Progenitor cell of endocrine pancreas (in vitro differentiated cells): ENCODE data around the gene FHOD3. TPM values are rescaled to one million over a fixed set of nuclear protein-coding genes. Genes with fewer than 3 reads are reported as not detected.

Source experiments
- DNase-seq: peaks from one replicate; pipeline ENCODE4 v3.0.0; 2021; ENCODE audit warnings: low spot score; ENCODE audit not compliant: unreplicated experiment
- H3K27ac Mint-ChIP-seq: 2 replicates; pipeline ENCODE4 v1.8.0; 2021; ENCODE audit warnings: mild to moderate bottlenecking, moderate library complexity, mixed read lengths
- H3K27me3 Mint-ChIP-seq: 2 replicates; pipeline ENCODE4 v1.8.0; 2021; ENCODE audit warnings: mixed read lengths
- H3K36me3 Mint-ChIP-seq: 2 replicates; pipeline ENCODE4 v1.8.0; 2022; ENCODE audit warnings: mixed read lengths; ENCODE audit not compliant: insufficient read depth
- H3K4me1 Mint-ChIP-seq: 2 replicates; pipeline ENCODE4 v1.8.0; 2021; ENCODE audit warnings: low read depth, mixed read lengths
- H3K4me3 Mint-ChIP-seq: 2 replicates; pipeline ENCODE4 v1.8.0; 2021; ENCODE audit warnings: low read depth, mild to moderate bottlenecking, moderate library complexity, mixed read lengths
- H3K9me3 Mint-ChIP-seq: 2 replicates; pipeline ENCODE4 v1.8.0; 2021; ENCODE audit warnings: low read depth, mixed read lengths
- total RNA-seq: library from RNA; stranded (reverse); gene quantifications from 2 replicates; pipeline ENCODE4 v1.2.1, GENCODE V29; 2021
- TF ChIP-seq, protein P1 (sequence below): fragments of 200-600 bp; sonication (generic); IDR thresholded peaks from one replicate; pipeline ENCODE4 v1.5.0; 2021; ENCODE audit warnings: antibody characterized with exemption, mild to moderate bottlenecking; ENCODE audit not compliant: unreplicated experiment

Gene FHOD3
- total RNA-seq, 1 donor from 2014 or later, result 1.6 TPM

DNA sequence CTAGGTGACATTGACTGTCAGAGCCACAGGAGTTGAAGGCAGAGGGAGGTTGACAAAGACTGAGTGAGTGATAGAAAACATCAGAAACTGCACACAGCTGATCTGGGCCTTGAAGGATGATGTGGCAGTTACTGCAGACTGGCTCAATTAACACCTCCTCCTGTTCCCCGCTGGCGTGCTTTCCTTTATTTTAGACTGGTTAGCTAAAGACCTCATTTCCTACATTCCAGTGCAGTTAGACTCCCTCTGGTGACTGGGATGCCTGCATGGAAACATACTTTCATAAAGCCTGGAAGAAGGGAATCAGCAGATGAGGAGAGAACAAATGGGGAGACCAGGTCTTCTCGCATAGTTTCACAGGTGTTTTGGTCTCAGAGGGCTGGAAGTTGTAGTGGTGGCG is 524.2 kb downstream of the FHOD3 start:
- DNase-seq, result no peak
- Mint-ChIP-seq H3K4me3 (no peak overlapping the region), H3K9me3 (no peaks in the 10 kb centered on the region), H3K27me3 (no peaks in the 10 kb centered on the region), H3K27ac (no peak overlapping the region), H3K36me3 (peaks cover 24% of the 10 kb centered on the region), H3K4me1 (peaks cover 13% of the 10 kb centered on the region)
- TF ChIP-seq, protein P1, sequence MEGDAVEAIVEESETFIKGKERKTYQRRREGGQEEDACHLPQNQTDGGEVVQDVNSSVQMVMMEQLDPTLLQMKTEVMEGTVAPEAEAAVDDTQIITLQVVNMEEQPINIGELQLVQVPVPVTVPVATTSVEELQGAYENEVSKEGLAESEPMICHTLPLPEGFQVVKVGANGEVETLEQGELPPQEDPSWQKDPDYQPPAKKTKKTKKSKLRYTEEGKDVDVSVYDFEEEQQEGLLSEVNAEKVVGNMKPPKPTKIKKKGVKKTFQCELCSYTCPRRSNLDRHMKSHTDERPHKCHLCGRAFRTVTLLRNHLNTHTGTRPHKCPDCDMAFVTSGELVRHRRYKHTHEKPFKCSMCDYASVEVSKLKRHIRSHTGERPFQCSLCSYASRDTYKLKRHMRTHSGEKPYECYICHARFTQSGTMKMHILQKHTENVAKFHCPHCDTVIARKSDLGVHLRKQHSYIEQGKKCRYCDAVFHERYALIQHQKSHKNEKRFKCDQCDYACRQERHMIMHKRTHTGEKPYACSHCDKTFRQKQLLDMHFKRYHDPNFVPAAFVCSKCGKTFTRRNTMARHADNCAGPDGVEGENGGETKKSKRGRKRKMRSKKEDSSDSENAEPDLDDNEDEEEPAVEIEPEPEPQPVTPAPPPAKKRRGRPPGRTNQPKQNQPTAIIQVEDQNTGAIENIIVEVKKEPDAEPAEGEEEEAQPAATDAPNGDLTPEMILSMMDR, result no peak

DNA sequence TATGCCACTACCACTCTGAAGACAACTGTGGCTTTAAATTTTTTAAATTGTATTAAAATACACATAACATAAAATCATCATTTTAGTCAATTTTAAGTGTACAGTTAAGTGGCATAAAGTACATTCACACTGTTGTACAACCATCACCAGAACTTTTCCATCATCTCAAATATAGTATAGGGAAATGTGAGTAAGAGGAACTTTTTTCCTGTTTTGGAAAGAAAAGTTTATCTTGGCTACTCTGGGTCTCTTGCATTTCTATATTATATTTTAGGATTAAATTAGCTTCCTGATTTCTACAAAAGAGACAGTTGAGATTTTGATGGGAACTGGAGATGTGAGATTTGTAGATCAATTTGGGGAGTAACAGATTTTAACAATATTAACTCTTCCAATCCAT is 528.0 kb downstream of the FHOD3 start:
- TF ChIP-seq, protein P1, result no peak
- no peaks in the 10 kb centered on the region for H3K9me3 Mint-ChIP-seq
- H3K36me3 Mint-ChIP-seq, result peaks cover 18% of the 10 kb centered on the region
- peaks cover 18% of the 10 kb centered on the region for H3K4me1 Mint-ChIP-seq
- no peak overlapping the region for H3K4me3 Mint-ChIP-seq
- no peaks in the 10 kb centered on the region for H3K27me3 Mint-ChIP-seq
- no peak overlapping the region for H3K27ac Mint-ChIP-seq
- no peak for DNase-seq

DNA sequence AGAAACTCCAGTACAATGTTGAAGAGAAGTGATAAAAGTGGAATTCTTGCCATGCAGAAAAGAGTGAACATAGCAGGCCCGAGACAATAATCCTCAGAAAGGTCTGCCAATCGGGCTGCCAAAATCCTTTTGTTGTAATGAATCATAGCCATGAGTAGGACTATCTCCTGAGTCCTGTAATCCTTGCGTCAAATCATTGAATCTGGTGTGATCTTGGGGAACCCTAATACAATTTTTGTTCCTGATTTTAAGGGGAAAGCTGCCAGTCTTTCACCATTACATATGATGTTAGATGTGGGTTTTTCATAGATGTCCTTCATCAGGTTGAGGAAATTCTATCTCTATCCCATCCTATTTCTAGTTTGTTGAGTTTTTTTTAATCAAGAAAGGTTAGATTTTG is 529.0 kb downstream of the FHOD3 start:
- no peak overlapping the region for H3K27ac Mint-ChIP-seq
- no peaks in the 10 kb centered on the region for H3K9me3 Mint-ChIP-seq
- no peaks in the 10 kb centered on the region for H3K27me3 Mint-ChIP-seq
- peaks cover 16% of the 10 kb centered on the region for H3K36me3 Mint-ChIP-seq
- no peak for DNase-seq
- no peak overlapping the region for H3K4me3 Mint-ChIP-seq
- TF ChIP-seq, protein P1, result no peak
- peaks cover 18% of the 10 kb centered on the region for H3K4me1 Mint-ChIP-seq

DNA sequence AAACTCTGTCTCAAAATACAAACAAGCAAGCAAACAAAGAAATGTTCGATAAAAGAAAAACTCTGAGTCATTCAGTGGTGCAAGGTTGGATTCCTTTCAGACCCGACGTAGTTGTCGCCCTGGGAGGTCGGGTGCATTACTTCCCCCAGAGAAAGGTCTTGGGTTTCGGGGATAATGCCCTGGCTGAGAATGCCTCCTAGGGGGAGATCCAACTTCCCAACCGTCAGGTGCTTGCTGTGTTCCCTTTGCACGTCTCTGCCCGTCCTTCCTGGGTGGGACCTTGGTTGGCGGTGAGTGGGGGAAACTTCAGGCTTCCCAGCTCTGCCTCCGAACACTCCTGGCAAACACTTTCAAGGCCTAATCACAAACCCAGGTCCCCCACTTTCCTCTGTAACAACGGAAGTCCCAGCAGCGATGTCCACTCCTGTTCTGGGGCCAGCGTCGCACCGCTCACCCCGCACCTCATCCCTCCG is 530.7 kb downstream of the FHOD3 start:
- TF ChIP-seq, protein P1, result no peak
- Mint-ChIP-seq H3K27ac (peak overlapping the region; percentile 97), H3K9me3 (no peaks in the 10 kb centered on the region), H3K36me3 (peaks cover 14% of the 10 kb centered on the region), H3K4me1 (peaks cover 18% of the 10 kb centered on the region), H3K27me3 (no peaks in the 10 kb centered on the region), H3K4me3 (peak overlapping the region; percentile 97)
- peak; percentile 14 for DNase-seq

DNA sequence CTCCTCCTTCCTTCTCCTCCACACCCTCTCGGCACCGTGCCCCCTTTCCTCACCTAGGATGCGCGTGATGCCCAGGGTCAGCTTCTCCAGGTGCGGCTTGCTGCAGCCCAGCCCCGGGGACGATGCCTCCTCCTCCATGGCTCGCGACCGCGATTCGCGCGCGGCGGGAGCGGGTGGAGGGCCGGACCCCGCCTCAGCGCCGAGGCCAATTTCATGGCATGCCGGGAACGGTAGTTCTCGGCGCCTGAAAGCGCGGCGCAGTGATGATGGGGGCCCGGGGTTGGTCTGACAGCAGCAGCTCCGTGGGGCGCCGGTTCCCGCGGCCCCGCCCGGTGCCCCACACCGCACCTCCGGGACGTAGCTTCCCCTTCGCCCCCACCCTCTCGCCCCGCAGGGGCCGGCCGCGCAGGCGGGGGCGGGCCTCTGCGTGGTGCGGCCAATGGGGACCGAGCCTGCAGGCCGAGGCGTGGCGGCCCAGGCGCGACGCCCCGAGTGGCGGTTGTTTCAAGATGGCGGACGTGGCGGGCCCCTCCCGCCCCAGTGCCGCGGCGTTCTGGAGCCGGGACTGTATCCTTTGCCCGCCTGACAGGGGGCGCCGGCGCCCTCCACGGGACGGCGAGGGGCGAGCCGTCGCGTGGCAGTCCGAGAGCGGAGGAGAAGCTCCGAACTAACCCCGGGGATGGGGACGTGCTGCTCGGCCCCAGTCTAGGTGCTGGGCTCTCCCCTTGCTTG is 531.3 kb downstream of the FHOD3 start, which contains the start of the genes KIAA1328 and TPGS2:
TSS of gene KIAA1328 (plus strand) at position 498 of the 732 bp plus-strand sequence. CDS start at position 510, 12 bp downstream.
TSS of gene TPGS2 (minus strand) at position 373 of the 732 bp plus-strand sequence. CDS start at position 138, 235 bp downstream.
- no peaks in the 10 kb centered on the region for H3K9me3 Mint-ChIP-seq
- H3K27ac Mint-ChIP-seq, result peak within 1 kb of the TSS; percentile 97
- H3K4me3 Mint-ChIP-seq, result peak within 1 kb of the TSS; percentile 97
- H3K4me1 Mint-ChIP-seq, result peaks cover 20% of the 10 kb centered on the region
- H3K36me3 Mint-ChIP-seq, result peaks cover 11% of the 10 kb centered on the region
- H3K27me3 Mint-ChIP-seq, result no peaks in the 10 kb centered on the region
- TF ChIP-seq, protein P1, result peak; percentile 68
- peak; percentile 73 for DNase-seq

Other genes with a start within 250 kb of the FHOD3 start
- gene RPRD1A, start 230.2 kb upstream of the FHOD3 start, total RNA-seq, result 72.4 and 75.2 TPM in 2 replicates
- 78.1 and 80.1 TPM in 2 replicates for gene SLC39A6, start 168.4 kb upstream of the FHOD3 start, total RNA-seq
- gene ELP2, start 167.8 kb upstream of the FHOD3 start, total RNA-seq, result 111 TPM in 2 replicates
- gene MOCOS, start 110.2 kb upstream of the FHOD3 start, total RNA-seq, result 2.0 and 3.0 TPM in 2 replicates